GM18517 (cell line): Measurements from ENCODE around the gene GAPVD1.
A peak's percentile ranks its signal among the peaks of the same experiment; 100 is the strongest.
"Not testable (repeated sequence)": the region's sequence is repeated elsewhere in the genome, so short reads cannot be mapped to it uniquely, and the experiment has no call there.

Source experiments
- ATAC-seq: cut with Tn5 transposase; IDR thresholded peaks from one replicate; pipeline ENCODE4 v1.9.1; 2021; ENCODE audit warnings: mild to moderate bottlenecking, moderate library complexity; ENCODE audit not compliant: unreplicated experiment

The GAPVD1 gene

DNA sequence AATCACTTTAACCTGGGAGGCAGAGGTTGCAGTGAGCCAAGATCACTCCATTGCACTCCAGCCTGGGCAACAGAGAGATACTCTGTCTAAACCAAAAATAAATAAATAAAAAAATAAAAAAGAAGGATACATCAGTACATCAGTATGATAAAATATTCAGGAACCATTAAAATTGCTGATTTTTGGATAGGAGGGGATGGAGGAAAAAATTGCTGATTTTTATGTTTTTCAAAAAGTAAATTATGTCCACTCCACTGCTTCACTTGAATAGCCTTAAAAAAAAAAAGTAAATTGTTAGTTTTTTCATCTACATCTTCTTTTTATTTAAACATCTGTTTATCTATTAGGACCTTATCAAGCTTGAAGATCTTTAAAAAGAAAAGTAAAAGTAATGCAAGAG, 7.4 kb upstream of the GAPVD1 start:
- ATAC-seq: no peak

DNA sequence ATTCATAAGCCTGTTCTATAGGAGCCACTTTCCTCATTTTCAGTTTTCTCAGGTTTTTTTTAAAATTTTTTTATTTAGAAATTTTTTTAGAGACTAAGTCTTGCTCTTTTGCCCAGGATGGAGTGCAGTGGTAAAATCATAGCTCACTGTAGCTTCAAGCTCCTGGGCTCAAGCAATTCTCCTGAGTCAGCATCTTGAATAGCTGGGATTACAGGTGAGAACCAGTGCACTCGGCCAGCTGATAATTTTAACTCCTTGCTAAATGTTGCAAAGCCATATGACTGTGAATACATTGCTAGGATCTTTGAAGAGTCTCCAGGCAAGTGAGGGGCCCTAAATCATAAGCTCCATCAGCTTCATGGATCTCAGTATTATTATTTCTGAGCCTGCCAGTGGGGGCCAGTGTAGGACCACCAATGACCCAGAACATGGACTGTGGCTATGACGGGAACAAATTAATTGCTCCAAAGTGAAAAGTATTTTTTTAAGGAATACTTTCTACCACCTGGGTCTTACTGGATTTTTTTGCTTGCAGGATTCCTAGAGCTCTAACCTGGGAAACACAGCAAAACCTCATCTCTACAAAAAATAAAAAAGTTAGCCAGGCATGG, 5.7 kb upstream of the GAPVD1 start:
- ATAC-seq: no peak

DNA sequence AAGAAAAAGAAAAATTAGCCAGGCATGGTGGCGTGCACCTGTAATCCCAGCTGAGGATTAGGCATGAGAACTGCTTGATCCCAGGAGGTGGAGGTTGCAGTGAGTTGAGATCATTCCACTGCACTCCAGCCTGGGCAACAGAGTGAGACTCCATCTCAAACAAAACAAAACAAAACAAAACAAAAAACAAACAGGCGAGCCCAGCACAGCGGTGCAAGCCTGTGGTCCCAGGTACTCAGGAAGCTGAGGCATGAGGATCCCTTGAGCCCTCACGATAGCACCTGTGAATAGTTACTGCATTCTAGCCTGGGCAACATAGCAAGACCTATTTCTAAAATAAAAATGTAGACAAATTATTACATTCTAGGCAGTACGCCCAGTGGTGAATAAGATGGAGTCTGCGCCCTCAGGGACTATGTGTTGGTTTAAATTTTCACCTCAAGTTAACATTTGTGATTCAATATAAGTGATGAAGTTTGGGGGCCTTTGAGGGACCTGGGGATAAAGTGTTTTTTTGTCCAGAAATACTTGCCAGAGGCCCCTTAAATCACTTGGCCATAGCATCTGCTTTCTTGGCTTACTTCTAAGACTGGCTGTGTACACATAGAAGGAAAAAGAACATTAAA, 3.4 kb upstream of the GAPVD1 start:
- no peak for ATAC-seq

DNA sequence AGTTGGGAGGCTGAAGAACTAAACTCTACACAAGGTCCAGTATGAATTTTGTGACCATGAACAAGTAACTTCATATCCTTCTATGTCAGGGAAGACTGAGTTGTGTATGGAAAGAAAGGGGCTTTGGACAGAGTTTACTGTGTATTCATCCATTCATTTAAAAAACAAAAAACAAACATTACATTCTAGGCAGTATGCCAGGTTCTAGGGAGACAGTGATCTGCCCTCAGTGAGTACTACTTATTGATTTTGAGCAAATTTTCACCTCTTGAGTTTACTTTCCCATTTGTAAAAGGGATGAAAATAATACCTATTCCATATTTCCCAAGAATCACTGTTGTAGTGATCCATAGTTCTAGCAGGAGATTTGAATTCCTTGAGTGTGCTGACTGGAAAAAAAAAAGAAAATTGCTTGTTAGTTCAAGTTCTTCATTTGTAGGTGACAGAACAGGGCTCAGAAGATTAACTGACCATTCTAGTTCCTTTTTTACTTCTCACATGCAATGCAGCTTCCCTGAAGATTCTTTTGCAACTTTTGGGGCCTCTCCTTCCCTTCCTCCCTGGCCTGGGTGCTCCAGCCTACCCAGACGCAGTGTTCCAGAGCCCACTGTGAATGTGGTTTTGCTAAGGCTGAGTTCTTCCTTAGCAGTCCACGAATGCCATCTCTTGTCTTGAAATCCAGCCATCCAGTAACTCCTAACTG, 2.6 kb upstream of the GAPVD1 start:
- ATAC-seq: no peak

DNA sequence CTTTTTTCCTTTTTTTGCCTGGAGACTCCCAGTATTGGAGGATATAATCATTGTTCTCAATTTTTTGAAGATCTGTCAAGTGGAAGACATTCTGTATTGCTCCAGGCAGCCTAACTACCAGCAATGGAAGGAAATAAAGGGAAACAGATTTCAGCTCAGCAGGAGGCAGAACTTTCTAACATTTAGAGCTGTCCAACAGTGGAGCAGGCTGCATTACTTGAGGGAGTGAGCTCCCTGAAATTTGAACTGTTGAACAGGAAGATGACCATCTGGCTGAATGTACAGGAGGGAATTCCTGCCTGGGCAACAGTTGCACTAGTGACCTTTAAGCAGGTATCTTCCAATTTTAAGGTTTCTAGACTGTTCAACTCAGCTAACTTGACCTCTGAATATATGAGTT, 1.1 kb upstream of the GAPVD1 start:
- ATAC-seq: no peak

DNA sequence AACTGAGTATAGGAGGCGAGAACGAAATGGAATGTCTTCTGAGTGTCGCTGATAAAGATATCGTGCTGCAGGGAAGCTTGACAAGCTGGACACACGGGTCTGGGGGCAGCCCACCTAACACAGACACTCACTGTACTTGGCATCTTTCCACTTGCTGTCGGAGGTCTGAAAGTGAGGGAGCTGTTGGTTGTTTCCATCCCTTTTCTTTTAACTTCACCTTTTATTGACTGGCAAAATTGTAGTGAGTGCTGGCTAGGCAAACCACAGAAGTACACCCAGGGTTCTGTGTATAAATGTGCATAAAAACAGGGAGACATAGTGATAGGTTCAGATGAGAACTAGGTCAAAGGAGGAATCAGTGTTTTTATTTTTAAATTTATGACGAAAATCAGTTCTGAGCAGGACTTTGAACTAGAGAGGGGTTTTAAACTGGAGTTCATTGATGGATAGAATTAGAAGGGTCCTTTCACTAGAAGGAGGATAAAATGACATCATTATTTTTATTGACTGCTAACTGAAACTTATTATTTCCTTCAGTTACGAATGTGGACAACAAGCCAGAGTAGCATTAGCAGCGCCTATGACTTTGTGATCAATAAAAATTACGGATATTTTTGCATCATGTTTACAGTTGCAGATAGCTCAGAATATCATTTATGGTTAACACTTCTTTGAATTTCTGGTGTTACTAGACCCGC, 817 bp downstream of the GAPVD1 start:
- ATAC-seq: peak; percentile 12

DNA sequence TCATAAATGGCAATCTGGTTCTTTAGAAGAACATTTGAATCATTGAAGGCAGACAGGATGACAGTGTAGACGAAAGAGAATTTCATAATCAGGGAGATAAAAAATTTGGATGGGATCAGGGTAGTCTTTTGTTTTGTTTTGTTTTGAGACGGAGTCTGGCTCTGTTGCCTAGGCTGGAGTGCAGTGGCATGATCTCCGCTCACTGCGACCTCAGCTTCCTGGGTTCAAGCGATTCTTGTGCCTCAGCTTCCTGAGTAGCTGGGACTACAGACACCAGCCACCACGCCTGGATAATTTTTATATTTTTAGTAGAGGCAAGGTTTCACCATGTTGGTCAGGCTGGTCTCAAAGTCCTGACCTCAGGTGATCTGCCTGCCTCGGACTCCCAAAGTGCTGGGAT, 2.4 kb downstream of the GAPVD1 start:
- not testable (repeated sequence) for ATAC-seq

DNA sequence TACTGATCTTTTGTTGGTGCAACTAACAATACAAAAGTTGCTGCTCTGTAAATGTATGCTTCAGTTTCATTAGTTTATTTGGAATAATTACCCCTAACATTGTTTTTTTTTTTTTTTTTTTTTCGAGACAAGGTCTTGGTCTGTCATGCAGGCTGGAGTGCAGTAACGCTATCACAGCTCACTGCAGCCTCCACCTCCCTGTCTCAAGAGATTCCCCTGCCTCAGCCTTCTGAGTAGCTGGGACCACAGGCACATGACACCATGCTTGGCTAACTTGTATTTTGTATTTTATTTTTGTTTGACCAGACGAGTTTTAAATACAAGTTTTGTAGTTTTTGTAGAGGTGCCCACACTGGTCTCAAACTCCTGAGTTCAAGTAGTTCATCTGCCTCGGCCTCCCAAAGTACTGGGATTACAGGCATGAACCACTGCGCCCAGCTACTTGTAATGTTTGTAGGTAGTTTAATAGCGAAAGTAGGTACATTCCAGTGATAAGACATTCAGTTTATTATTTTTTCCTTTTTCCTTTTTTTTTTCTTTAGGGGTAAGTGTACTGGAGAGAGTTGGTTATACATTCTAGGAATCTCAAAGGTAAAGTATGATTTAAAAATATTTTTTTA, 6.9 kb downstream of the GAPVD1 start:
- ATAC-seq: no peak

DNA sequence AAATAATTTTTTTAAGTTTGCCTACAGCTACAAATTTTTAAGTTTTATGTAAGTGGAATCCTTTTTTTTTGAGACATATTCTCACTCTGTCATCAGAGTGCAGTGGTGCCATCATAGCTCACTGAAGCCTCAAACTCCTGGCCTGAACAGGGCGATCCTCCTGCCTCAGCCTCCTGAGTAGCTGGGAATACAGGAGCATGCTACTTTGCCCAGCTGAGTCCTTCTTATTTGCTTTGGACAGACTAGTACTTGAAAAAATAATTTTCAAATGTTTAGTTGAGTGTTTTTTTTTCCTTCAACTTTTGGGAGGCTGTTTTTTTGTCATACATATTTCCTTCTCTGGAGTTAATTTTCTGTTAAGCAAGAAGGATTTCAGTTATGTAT, 7.4 kb downstream of the GAPVD1 start:
- no peak for ATAC-seq

DNA sequence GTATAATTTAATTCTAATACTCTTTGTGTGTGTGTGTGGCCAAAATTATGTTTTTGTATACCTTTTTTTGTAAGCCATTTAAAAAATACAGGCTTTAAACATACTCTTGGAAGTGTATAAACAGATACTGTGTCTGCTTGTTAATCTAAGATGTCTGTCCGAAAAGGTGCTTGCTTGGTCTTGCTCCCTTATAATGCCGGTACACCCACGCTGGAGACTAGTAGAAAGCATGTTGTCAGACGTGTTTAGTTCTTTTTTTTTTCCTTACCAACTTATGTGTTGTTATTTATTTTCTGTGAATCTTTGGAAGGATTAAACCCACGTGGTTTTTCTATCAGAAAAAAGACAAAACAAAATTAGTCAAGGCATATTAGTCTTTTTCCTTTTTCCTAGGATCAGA, 9.5 kb downstream of the GAPVD1 start:
- ATAC-seq: no peak

DNA sequence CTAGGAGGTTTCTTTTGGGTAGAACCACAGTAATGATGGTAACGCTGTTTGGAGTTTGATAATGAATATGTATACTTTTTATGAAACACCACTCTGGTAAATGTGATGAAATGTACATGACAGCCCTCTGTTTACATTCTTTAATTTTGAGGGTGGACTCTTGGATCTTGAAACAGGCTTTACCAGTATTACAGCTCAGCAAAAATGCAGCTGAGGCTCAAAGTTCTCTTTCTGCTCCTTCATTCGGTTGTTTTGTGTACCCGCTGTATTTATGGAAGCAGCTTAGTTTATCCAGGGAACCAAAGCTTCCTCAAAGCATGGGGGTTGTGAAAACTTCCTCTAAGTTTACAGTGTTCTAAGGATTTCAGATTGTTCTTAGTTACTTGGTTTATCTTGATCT, 11.1 kb downstream of the GAPVD1 start:
- no peak for ATAC-seq

DNA sequence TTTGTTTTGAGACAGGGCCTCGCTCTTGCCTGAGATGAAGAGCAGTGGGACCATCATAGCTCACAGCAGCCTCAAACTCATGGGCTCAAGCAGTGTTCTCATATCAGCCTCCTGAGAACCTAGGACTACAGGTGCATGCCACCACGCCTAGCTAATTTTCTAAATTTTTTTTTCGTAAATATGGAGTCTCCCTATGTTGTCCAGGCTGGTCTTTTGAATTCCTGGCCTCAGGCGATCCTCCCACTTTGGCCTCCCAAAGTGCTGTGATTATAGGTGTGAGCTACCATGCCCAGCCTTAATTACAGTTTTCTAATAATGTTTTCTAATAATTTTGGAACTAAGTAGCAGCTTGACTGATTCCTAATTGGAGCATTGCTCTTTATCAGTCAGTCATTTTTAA, 15.1 kb downstream of the GAPVD1 start:
- no peak for ATAC-seq

DNA sequence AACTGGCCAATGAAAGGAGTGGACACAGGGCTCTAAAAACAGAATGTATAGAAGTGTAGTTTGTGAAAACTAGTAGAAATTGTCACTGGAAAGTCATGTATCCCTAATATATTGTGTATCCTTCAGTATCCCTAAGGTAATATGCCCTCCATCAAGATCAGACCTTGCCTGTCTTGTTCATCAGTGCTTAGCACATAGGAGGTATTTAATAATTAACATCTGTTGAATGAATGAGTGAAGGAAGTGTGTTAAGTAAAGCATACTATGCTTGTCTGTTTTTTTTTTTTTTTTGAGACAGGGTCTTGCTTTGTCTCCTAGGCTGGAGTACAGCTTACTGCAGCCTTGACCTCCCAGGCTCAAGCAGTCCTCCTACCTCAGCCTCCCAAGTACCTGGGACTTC, 15.8 kb downstream of the GAPVD1 start:
- no peak for ATAC-seq

DNA sequence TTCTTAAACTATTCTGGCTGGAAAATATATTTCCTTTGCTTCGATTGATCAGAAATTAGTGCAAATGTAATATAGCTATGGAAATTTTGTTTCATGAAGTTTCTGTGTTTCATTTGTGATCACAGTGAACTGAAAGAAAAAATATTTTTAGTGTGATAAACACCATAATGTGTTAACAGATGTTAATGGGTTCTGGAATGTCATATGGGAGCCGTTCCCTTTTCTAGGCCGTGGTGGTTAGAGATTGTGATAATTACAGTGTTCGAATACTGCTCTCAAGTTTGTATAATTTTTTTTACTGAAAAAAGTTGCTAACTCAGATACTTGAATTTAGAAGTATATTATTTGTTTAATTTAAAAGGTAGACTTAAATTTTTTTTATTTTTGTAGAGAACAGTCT, 19.3 kb downstream of the GAPVD1 start:
- ATAC-seq: no peak

DNA sequence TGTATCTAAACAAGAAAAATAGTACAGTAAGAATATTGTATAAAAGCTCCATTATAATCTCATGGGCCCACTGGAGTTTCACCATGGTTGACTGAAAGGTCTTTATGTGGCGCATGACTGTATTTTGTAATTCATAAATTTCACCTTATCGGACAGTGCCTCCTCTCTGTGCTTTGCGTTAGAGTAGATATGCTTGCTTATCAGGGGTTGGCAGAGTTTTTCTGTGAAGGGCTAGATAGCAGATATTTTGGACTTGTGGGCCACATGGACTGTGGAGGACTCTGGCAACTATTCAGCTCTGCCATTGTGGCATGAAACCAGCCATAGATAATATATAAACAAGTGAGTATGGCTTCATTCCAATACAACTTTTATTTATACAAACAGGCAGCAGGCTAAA, 23.2 kb downstream of the GAPVD1 start:
- no peak for ATAC-seq

DNA sequence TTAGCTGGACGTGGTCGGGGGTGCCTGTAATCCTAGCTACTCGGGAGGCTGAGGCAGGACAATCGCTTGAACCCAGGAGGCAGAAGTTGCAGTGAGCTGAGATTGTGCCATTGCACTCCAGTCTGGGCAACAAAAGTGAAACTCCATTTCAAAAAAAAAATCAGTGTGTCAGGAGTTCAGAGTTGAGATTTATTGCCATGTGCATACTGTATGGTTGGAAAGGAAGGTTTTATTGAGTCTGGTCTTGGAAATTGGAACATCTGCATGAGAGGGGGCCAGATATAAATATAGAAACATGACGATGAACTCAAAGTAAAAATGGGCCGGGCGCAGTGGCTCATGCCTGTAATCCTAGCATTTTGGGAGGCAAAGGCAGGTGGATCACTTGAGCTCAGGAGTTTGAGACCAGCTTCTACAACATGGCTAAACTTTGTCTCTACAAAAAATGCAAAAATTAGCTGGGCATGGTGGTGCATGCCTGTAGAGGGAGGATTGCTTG, 25.4 kb downstream of the GAPVD1 start:
- ATAC-seq: not testable (repeated sequence)

DNA sequence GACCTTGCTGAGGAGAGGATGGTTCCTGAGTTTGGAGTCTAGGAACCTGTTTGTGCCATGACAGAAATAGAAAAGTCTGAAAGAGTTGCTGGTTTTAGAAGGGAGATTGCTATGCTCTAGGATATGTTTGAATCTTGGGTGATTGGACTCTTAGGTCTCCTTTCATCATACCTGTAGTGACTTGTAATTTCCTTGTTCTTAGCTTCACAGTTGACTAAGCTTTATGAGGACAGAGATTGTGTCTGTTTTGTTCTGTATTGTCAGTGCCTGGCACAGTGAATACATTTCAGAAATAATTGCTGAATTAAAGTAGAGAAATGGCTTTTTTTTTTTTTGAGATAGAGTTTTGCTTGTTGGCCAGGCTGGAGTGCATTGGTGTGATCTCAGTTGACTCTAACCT, 31.5 kb downstream of the GAPVD1 start:
- ATAC-seq: no peak

DNA sequence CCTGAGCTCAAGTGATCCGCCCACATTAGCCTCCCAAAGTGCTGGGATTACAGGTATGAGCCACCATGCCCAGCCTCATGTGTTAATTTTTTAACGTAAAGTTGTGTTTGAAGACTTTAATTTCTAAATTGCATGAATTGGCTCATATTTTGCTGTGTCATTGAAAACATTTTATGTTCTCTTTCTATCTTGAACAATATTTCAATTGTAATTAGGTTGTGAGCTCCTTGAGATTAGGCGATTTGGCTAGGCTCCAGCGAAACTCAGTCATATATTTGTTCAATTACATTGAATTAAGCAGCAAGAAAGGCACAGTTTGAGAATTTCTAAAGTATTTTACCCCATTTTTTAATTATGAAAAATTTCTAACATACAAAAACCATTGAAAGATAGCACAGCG, 34.0 kb downstream of the GAPVD1 start:
- no peak for ATAC-seq

DNA sequence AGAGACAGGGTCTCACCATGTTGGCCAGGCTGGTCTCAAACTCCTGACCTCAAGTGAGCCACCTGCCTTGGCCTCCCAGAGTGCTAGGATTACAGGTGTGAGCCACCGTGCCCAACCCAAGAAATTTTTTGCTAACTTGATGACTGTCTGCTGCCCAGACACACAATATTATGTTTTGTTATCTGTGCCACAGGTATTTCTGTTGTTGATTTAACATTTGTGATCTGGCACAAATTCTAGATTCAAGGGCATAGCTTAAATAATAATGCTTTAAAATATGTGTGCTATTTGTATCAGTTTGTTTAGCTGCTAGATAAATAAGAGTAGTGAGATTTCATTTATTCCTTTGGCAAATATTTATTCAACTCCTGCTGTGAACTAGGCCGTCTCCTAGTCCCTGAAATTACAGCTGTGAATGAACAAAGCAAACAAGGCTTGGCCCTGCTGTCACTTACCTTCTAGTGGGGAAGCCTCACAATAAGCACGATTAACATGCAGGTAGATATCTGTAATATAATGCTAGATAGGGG, 35.3 kb downstream of the GAPVD1 start:
- ATAC-seq: no peak

DNA sequence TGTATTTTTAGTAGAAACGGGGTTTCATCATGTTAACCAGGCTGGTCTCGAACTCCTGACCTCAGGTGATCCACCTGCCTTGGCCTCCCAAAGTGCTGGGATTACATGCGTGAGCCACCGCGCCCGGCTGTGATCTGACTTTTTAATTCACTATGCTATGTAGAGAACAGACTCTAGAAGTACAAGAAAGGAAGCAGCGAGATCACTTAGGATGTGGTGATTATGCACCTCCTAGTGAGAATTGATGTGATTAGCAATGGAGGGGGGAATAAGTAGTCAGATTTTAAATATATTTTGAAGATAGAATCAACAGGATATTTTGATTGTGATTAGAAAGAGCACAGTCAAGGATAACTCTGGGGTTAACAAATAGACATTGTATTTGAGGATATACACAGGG, 36.3 kb downstream of the GAPVD1 start:
- no peak for ATAC-seq

DNA sequence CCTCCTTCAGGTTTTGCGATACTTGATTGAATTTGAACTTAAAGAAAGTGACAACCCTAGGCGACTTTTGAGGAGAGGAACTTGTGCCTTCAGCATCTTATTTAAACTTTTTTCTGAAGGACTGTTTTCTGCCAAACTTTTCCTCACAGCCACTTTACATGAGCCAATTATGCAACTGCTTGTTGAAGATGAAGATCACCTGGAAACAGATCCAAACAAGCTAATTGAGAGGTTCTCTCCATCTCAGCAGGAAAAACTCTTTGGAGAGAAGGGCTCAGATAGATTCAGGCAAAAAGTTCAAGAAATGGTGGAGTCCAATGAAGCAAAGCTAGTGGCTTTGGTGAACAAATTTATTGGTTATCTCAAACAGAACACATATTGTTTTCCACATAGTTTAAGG, 40.6 kb downstream of the GAPVD1 start:
- ATAC-seq: no peak
